HPDE6-E6E7 (cell line): Measurements from ENCODE around the gene MRPL33.

ENCODE experiments used
- DNase-seq: peaks from one replicate; pipeline ENCODE4 v3.0.0; 2011; ENCODE audit warnings: missing footprints; ENCODE audit errors: extremely low spot score

The MRPL33 gene

GRCh38 chr2:27776097-27776496 is 4.6 kb downstream of the MRPL33 start:
- no peak for DNase-seq

DNA sequence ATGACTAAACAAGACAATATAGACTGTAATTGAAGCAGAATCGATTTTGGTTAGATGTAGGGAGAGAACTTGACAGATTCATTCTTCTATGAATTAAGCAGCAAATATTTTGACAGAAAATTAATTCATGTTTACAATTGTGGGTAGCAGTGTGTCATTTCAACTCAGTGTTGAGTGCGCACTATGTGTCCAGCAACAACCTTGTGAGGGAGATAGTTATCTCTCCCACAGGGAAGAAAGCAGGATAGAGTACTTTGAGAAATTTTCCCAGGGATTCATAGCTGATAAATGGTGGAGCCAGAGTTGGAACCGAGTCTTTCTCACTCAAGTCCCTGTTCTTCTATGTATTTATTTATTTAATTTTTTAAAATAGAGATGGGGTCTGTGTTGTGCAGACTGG is 5.2 kb downstream of the MRPL33 start:
- no peak for DNase-seq

- DNase-seq: no peak
Measured at GRCh38 chr2:27779417-27780055, 8.0 kb downstream of the MRPL33 start.

- DNase-seq: no peak
Measured at GRCh38 chr2:27781496-27781895, 10.0 kb downstream of the MRPL33 start.

GRCh38 chr2:27782701-27783100 is 11.2 kb downstream of the MRPL33 start:
- DNase-seq: no peak

DNA sequence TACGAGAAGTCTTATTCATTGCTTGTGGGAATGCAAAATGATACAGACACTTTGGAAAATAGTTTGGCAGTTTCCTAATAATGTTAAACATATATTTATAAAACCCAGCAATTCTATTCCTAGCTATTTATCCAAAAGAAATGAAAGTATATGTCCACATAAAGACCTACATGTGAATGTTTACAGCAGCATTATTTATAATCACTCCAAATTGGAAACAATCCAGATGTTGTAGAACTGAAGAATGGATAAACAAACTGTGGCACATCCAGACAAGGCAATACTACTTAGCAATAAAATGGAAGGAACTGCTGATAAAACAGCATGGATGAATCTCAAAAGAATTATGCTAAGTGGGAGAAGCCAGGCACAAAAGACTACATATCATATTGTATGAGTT is 19.3 kb downstream of the MRPL33 start:
- no peak for DNase-seq

- no peak for DNase-seq
Measured at GRCh38 chr2:27792759-27793158, 21.2 kb downstream of the MRPL33 start.

DNA sequence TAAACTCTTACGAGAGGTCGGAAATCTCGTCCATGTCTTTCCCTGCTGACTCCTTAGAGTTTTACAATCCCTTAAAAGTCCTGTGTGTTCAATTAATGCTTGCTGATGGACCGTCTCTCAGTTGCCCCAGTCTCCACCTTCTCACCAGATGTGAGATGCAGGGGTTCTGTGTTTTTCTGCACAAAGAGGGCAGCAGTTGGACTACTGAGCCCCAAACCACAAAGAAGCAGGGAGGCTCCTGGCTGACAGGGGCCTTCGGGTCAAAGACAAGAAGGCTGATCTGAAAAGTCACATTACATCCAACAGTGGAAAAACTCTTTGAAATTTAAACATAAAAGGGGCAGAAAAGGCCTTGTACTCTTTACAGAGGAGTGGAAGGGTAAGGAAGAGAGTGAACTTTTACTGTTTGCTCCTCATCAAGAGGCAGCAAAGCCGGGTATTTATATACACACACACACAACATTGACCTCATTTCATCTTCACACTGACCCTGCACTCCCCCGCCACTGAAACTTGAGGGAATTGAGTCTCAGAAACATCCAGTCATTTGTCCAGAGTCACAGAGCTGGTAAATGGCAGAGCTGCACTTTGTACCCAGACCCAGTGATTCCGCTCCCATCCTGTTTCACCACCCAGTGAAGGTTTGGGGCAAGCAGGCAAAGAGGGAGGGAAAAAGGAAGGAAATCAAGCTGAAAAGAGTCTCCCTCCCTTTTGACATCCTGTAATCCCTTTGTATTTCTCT is 23.7 kb downstream of the MRPL33 start:
- no peak for DNase-seq

GRCh38 chr2:27795868-27796277 is 24.4 kb downstream of the MRPL33 start:
- DNase-seq: no peak

DNA sequence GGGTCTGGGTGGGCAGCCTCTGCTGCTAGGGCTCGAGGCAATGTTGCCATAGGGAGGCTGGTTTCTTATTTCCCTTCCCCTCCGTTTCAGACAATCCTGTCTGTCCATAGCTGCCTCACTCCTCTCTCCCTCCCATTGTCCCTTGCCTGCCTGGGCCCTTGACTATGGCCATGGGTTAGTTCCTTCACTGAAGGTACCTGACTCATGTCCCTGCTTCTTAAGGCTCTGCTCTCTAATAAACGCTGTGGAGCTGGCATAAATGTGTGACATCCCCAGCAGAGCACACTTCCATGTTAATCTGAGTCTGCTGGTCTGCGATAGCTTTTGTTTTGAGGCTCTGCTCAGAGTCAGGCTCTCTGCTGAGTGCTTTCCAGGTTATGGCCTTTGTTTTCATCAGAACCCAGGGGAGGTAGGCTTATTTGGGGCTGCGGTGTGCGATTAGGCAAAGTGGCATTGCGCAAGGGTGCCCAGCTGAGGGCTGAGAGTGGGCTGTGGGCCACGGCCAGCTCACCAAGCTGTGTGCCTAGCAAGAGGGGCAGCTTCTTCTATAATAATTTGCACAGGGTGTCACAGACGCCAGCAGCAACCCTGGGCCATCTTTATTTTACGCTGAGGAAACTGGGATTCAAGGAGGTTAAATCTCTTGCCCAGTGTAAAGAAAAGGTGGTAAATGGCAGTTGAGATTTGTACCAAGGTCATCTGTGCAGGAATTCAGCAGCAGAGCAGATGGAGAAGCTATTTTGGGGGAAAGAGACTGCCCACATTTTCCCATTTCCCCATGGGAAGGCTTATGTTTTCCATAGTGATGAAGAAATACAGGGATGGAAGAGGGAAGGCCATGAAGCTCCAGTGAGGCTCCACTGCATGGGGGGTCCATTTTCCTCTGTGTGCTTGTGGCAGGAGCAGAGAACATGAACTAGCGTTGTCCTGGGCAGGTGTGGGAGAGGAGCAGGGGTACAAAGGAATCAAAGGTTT is 25.6 kb downstream of the MRPL33 start:
- DNase-seq: no peak

DNA sequence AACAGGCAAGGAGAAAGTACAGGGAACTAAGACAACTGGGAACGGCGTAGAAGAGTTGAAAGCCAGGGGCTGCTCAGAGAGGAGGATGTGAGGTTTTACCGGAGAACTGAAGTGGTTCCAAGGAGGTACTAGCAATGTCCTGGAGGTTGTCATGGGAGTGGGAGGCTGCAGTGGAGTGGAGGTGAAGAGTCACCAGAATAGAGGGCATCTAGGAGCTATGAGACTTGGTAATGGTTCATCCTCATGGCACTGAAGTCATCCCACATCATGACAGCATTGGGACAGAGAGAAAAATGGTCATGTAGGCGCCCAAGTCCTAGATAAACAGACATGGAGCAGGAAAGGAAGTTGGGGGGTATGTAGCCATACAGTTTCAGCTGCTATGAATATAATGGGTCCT is 26.3 kb downstream of the MRPL33 start:
- no peak for DNase-seq

GRCh38 chr2:27798486-27798885 is 27.0 kb downstream of the MRPL33 start:
- no peak for DNase-seq

GRCh38 chr2:27798948-27799645 is 27.6 kb downstream of the MRPL33 start:
- DNase-seq: peak; percentile 89

DNA sequence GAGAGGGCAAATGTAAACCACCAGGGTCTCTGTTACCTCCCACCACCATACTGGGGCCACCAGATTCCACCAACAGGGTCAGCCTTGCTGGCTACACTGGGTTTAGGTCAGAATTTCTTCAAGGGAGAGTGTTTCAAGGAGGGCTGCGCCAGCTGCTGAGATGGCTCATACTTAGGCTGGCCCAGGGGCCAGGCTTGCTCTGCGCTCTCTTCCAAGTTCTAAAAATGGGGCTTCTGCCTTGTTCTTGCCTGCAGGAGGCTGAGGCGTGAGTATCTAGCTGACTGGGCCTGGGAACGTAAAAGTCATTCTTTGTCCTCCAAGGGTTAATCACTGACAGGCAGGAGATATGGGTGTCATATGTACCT is 28.1 kb downstream of the MRPL33 start:
- DNase-seq: peak; percentile 29

DNA sequence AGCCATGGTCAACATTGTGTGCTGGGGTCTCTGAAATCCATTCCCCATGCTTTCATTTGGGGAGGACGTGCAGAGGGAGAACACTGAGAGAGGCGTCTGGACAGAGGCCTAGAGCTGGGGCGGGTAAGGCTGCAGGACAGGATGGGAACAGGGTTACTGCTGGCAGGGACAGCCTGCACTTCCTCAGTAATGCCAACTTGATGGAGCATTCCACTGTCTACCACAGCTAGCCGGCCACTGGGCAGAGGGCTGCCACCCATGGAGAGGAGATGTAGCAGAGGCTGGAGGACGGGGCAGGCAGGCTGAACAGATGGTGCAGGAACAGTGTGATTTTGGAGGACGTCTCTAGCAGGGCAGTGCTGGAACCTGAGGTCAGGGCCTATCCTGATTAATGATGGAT is 29.3 kb downstream of the MRPL33 start:
- no peak for DNase-seq

- no peak for DNase-seq
Measured at GRCh38 chr2:27802547-27802946, 31.0 kb downstream of the MRPL33 start.

- DNase-seq: no peak
Measured at GRCh38 chr2:27803046-27803445, 31.5 kb downstream of the MRPL33 start.

DNA sequence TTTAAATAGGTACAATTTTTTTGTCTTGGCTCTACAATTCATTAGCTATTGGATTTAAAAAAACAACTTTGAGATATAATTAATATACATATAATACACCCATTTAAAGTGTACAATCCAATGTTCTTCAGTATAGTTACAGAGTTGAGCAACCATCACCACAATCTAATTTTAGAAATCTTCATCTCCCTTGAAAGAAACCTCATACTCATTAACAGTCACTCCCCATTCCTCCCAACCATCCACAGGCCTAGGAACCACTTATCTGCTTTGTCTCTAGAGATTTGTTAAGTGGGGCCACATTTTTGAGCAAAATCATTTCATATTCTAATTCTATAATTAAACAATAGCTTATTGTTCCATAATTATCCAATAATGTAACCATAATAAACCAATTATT is 32.6 kb downstream of the MRPL33 start:
- DNase-seq: no peak

GRCh38 chr2:27805180-27805579 is 33.7 kb downstream of the MRPL33 start:
- no peak for DNase-seq

DNA sequence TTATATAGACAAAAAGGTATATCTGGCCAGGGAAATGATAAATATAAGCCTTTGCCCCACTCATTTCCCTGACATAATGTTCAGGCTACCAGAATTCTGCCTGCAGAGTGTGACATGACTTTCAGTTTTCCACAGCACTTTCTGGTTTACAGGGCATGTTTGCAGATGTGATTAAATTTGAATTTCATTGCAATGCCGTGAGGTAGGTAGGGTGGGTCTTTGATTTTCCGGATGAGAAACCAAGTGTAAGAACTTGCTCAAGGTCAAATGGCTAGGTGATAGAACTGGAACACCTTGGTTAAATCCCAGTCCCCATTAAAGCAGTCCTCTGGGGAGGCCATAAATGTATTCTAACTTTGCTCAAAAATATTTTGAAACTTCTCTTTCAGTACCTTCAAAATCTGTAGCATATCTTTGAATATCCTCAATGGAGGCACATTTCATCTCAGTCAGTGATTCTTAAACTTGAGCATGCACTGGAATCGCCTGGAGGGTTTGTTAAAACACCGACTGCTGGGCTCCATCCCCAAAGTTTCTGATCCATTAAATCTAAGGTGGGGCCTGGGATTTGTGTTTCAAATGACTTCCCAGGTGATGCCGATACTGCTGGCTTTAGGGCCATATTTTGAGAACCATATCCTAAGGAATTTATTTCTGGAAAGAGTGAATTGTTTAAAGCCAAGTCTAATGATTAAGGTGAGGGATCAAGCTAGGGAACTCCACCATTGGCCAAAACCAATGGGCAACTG is 35.0 kb downstream of the MRPL33 start:
- no peak for DNase-seq

- no peak for DNase-seq
Measured at GRCh38 chr2:27807476-27807875, 36.0 kb downstream of the MRPL33 start.
